ENCODE data around the gene XRCC4.

- no peak for TF ChIP-seq CTCF (IDR thresholded peaks at IDR 0.05)
- TF ChIP-seq POLR2A (IDR thresholded peaks at IDR 0.05): no peak
Observed at GRCh38 chr5:83368319-83368718, 291.0 kb downstream of the XRCC4 start.

Data from adrenal gland (tissue), 5 donors.